Measurements from ENCODE around the gene ACTL7B.
"Not testable (repeated sequence)": the region's sequence is repeated elsewhere in the genome, so short reads cannot be mapped to it uniquely, and the experiment has no call there.

Gene ACTL7B

GRCh38 chr9:108845947-108846346 is 9.8 kb downstream of the ACTL7B start:
- in situ Hi-C loops (cut with MboI; ENCODE audit: low sequenced_read_pairs): no loop called here

DNA sequence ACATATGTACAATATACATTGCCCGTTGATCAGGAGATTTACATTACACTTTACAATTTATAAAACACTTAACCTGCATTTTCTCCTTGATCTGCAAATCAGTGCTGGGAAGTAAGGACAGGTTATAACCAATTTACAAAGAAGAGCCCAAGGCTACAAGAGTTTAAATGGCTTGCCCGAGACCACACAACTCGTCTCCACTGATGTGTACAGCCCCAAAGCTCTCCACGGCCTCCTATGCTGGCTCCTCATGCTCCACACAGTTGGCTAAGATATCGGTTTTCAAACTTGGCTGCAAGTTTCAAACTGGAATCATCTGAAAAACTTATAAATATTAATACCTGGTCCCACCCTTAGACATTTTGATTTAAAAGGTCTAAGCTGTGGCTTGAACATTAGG is 10.3 kb downstream of the ACTL7B start:
- in situ Hi-C loops (cut with MboI; ENCODE audit: low sequenced_read_pairs): no loop called here

- in situ Hi-C loops (cut with MboI; ENCODE audit: low sequenced_read_pairs): no loop called here
These were observed 10.9 kb downstream of the ACTL7B start for GRCh38 chr9:108844856-108845255.

DNA sequence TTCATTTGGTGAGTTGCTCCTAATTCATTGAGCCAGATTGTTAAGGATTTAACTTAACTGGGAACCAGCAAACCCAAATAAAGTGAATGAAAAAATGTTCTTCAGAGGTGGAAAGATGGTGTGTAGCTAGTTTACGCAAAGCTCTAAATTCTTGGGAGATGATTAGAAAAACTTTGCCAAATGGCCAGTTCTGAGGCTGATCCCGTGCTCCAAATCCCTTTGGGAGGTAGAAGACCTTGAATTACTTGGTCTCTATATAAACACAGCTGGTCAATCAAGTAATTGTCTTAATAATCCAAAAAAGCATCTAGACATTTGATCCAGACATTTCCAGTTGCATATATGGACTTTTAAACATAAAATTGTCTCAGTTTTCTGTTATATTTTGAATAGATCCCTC is 11.4 kb downstream of the ACTL7B start:
- in situ Hi-C loops (cut with MboI; ENCODE audit: low sequenced_read_pairs): no loop called here

- in situ Hi-C loops (cut with MboI; ENCODE audit: low sequenced_read_pairs): no loop called here
These were observed 13.0 kb downstream of the ACTL7B start for GRCh38 chr9:108842610-108843295.

- in situ Hi-C loops (cut with MboI; ENCODE audit: low sequenced_read_pairs): not testable (repeated sequence)
These were observed 16.2 kb downstream of the ACTL7B start for GRCh38 chr9:108839561-108839960.

DNA sequence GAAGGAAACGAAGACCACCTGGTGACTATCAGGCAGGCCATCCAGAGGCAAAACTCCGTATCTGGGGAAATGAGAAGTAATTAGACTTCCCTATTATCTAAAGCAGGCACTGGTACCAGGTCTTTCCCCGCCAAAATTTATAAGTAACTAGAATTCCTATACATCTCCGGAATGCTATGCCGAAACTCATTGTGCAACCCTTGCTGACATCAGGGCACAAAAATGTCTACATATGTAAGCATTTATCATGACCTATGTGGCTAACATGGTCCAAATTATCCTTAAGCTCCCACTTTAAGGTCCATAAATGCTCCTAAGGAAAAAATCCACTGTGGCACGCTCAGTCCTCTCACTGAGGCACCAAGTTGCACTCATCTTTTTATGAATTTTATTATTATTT is 17.8 kb downstream of the ACTL7B start:
- in situ Hi-C loops (cut with MboI; ENCODE audit: low sequenced_read_pairs): no loop called here

DNA sequence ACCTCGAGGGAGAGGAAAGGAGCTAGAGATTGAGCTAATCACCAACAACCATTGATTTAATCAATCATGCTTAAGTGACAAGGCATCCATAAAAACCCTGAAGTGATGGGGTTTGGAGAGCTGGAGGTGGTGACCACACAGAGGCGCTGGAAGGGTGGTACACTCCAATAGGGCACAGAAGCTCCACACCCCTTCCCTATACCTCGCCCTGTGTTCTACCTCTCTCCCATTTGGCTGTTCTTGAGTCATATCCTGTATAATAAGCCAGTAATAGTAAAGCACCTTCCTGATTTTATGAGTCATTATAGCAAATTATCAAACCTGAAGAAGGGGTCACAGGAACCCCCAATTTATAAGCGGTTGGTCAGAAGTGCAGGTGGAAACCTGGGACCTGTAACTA is 18.3 kb downstream of the ACTL7B start:
- in situ Hi-C loops (cut with MboI; ENCODE audit: low sequenced_read_pairs): no loop called here

GRCh38 chr9:108836781-108837180 is 19.0 kb downstream of the ACTL7B start:
- in situ Hi-C loops (cut with MboI; ENCODE audit: low sequenced_read_pairs): no loop called here

GRCh38 chr9:108836319-108836718 is 19.5 kb downstream of the ACTL7B start:
- in situ Hi-C loops (cut with MboI; ENCODE audit: low sequenced_read_pairs): no loop called here

- in situ Hi-C loops (cut with MboI; ENCODE audit: low sequenced_read_pairs): no loop called here
These were observed 20.0 kb downstream of the ACTL7B start for GRCh38 chr9:108835831-108836230.

- in situ Hi-C loops (cut with MboI; ENCODE audit: low sequenced_read_pairs): no loop called here
These were observed 20.7 kb downstream of the ACTL7B start for GRCh38 chr9:108834959-108835665.

DNA sequence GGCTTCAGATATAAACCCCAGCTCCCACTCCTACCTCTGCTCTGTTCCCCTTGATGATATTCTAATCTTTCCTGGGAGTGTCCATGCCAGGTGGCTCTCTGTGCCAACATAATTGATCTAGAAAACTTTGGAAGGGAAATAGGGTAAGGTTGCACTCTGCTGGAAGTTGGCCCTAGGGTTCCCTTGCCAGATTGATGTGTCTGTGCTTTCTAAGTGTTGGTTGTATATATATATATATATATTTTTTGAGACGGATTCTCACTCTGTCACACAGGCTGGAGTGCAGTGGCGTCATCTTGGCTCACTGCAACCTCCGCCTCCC is 23.6 kb downstream of the ACTL7B start:
- in situ Hi-C loops (cut with MboI; ENCODE audit: low sequenced_read_pairs): no loop called here

GRCh38 chr9:108831496-108832178 is 24.1 kb downstream of the ACTL7B start:
- in situ Hi-C loops (cut with MboI; ENCODE audit: low sequenced_read_pairs): no loop called here

- in situ Hi-C loops (cut with MboI; ENCODE audit: low sequenced_read_pairs): no loop called here
These were observed 25.5 kb downstream of the ACTL7B start for GRCh38 chr9:108830272-108830671.

DNA sequence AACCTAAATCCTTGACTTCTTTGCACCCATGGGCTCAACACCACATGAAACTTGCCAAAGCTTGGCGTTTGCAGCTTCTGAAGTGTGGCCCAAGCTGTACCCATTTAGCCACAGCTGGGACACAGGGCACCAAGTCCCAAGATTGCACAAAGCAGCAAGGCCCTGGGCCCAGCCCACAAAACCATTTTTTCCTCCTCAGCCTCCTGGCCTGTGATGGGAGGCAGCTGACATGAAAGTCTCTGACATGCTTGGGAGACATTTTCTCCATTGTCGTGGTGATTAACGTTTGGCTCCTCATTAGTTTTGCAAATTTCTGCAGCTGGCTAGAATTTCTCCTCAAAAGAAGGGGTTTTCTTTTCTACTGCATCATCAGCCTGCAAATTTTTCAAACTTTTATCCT is 32.0 kb downstream of the ACTL7B start:
- in situ Hi-C loops (cut with MboI; ENCODE audit: low sequenced_read_pairs): no loop called here

DNA sequence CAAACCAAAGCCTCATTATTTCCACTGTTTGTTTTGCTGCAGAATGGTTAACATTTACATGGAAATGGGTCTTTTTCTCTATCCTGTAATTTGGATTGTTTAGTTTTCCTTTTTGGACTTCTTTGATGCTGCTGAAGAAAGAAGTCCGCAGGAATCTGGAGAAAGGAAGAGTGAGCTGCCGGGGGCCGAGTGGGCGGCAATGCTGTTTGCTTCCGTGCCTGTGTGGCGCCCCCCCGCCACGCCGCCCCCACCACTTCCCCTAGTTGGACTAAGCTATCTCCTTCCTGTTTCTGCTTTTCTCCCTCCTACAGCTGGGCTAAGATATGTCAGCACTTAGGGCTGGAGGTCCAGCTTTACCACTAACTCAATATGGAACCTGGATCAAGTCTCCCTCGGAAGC is 39.7 kb downstream of the ACTL7B start:
- in situ Hi-C loops (cut with MboI; ENCODE audit: low sequenced_read_pairs): no loop called here

- in situ Hi-C loops (cut with MboI; ENCODE audit: low sequenced_read_pairs): no loop called here
These were observed 40.6 kb downstream of the ACTL7B start for GRCh38 chr9:108815156-108815555.

DNA sequence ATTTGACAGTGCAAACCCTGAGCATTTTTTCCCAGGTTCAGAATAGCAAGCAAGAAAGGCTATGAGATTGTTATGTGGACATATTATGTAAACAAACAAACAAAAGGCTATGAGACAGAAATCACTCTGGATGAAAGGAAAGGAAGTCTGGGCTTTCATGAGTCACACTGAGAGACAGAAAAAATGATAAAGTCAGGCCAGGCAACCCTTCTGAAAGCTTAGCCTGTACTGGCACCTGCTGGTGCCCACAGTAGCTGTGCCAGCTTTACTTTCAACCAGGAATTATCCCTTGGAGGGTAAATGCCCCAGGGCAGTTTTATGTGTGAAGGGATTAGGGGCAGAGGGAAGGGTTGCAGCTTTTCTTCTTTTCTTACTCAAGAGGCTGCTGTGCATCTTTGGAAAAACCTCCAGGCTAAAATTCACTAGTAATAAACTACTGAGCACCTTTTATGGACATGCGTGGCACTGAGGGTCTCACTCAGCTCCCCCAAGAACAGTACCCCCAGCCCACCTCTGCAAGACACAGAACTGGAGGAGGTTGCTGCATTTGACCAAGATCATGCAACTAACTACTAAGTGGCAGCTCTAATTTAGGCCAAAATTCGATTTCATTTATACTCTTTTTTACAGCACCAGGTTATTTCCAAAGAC is 41.7 kb downstream of the ACTL7B start:
- in situ Hi-C loops (cut with MboI; ENCODE audit: low sequenced_read_pairs): no loop called here

- in situ Hi-C loops (cut with MboI; ENCODE audit: low sequenced_read_pairs): no loop called here
These were observed 43.3 kb downstream of the ACTL7B start for GRCh38 chr9:108812396-108813025.

GRCh38 chr9:108811944-108812343 is 43.8 kb downstream of the ACTL7B start:
- in situ Hi-C loops (cut with MboI; ENCODE audit: low sequenced_read_pairs): no loop called here
